GM23338 (cell line): ENCODE data around the gene PLXNC1. TPM values are rescaled to one million over a fixed set of nuclear protein-coding genes. Genes with fewer than 3 reads are reported as not detected.

Source experiments
- ATAC-seq: fragments of 200-7000 bp; cut with Tn5 transposase; 3 replicates; pipeline ENCODE4 v1.9.1; 2020
- DNase-seq: peaks from one replicate; pipeline ENCODE4 v3.0.0-alpha.2; 2015; ENCODE audit warnings: low spot score
- H2AFZ ChIP-seq: fragments of 200-600 bp; sonication (generic); 2 replicates; pipeline ENCODE4 v1.8.0; 2016; ENCODE audit warnings: antibody characterized with exemption, mild to moderate bottlenecking, moderate library complexity
- H3F3A ChIP-seq: fragments of 200-600 bp; sonication (generic); replicated peaks from 2 replicates; pipeline ENCODE4 v1.8.0; 2017; ENCODE audit warnings: antibody characterized with exemption, mixed run types, low read depth
- H3K27ac ChIP-seq: fragments of 200-600 bp; sonication (generic); 2 replicates; pipeline ENCODE4 v1.6.1; 2016; ENCODE audit warnings: low read depth
- H3K27me3 ChIP-seq: fragments of 200-600 bp; sonication (generic); 2 replicates; pipeline ENCODE4 v1.8.0; 2016; ENCODE audit warnings: mild to moderate bottlenecking, mixed run types, moderate library complexity; ENCODE audit not compliant: insufficient read depth
- H3K36me3 ChIP-seq: fragments of 200-600 bp; sonication (generic); 2 replicates; pipeline ENCODE4 v1.8.0; 2016; ENCODE audit warnings: mild to moderate bottlenecking; ENCODE audit not compliant: insufficient read depth
- H3K4me1 ChIP-seq: fragments of 200-600 bp; sonication (generic); 2 replicates; pipeline ENCODE4 v1.8.0; 2016; ENCODE audit warnings: mild to moderate bottlenecking, moderate library complexity; ENCODE audit not compliant: insufficient read depth
- H3K4me2 ChIP-seq: fragments of 200-600 bp; sonication (generic); 2 replicates; pipeline ENCODE4 v1.7.1; 2017; ENCODE audit warnings: mixed run types
- H3K4me3 ChIP-seq: fragments of 200-600 bp; sonication (generic); 2 replicates; pipeline ENCODE4 v1.6.1; 2016; ENCODE audit warnings: mixed run types
- H3K79me2 ChIP-seq: fragments of 200-600 bp; sonication (generic); replicated peaks from 2 replicates; pipeline ENCODE4 v1.8.0; 2017; ENCODE audit warnings: mild to moderate bottlenecking; ENCODE audit not compliant: insufficient read depth
- H3K9me2 ChIP-seq: fragments of 200-600 bp; sonication (generic); 2 replicates; pipeline ENCODE4 v1.8.0; 2017; ENCODE audit not compliant: insufficient read depth
- H4K20me1 ChIP-seq: fragments of 200-600 bp; sonication (generic); replicated peaks from 2 replicates; pipeline ENCODE4 v1.8.0; 2017; ENCODE audit warnings: mild to moderate bottlenecking; ENCODE audit not compliant: insufficient read depth
- H3K27ac Mint-ChIP-seq: 2 replicates; pipeline ENCODE4 v1.8.0; 2020; ENCODE audit warnings: inconsistent platforms, mild to moderate bottlenecking, moderate library complexity, mixed read lengths
- H3K27me3 Mint-ChIP-seq: 3 replicates; pipeline ENCODE4 v1.8.0; 2022; ENCODE audit warnings: low read depth, mild to moderate bottlenecking, moderate library complexity, mixed read lengths, inconsistent platforms; ENCODE audit not compliant: insufficient read depth, poor library complexity
- H3K36me3 Mint-ChIP-seq: 3 replicates; pipeline ENCODE4 v1.8.0; 2021; ENCODE audit warnings: low read depth, mild to moderate bottlenecking, inconsistent platforms, moderate library complexity, mixed read lengths
- H3K4me1 Mint-ChIP-seq: 3 replicates; pipeline ENCODE4 v1.8.0; 2020; ENCODE audit warnings: mild to moderate bottlenecking, inconsistent platforms, mixed read lengths
- H3K4me3 Mint-ChIP-seq: 3 replicates; pipeline ENCODE4 v1.8.0; 2021; ENCODE audit warnings: moderate library complexity, mild to moderate bottlenecking, inconsistent platforms, mixed read lengths
- H3K9me3 Mint-ChIP-seq: 3 replicates; pipeline ENCODE4 v1.8.0; 2020; ENCODE audit warnings: moderate library complexity, mild to moderate bottlenecking, inconsistent platforms, mixed read lengths
- CREB1 ChIP-seq: fragments of 250-450 bp; sonication (Bioruptor Pico); IDR thresholded peaks from 2 replicates; pipeline ENCODE4 v1.5.0; 2020; ENCODE audit warnings: low read depth, mild to moderate bottlenecking, moderate library complexity
- EZH2 ChIP-seq: fragments of 200-600 bp; sonication (generic); IDR thresholded peaks from one replicate; pipeline ENCODE4 v1.8.0; 2017; ENCODE audit warnings: antibody characterized with exemption, mild to moderate bottlenecking, low read depth; ENCODE audit not compliant: unreplicated experiment
- EZH2phosphoT487 ChIP-seq: fragments of 200-600 bp; sonication (generic); IDR thresholded peaks from one replicate; pipeline ENCODE4 v1.8.1; 2018; ENCODE audit warnings: antibody characterized with exemption; ENCODE audit not compliant: unreplicated experiment
- JUNB ChIP-seq: IDR thresholded peaks from one replicate; pipeline ENCODE4 v1.6.1; 2016; ENCODE audit warnings: antibody characterized with exemption; ENCODE audit not compliant: unreplicated experiment
- NANOG ChIP-seq: IDR thresholded peaks from 2 replicates; pipeline ENCODE4 v1.6.1; 2016; ENCODE audit warnings: antibody characterized with exemption, borderline replicate concordance
- POLR2AphosphoS5 ChIP-seq: IDR thresholded peaks from 2 replicates; pipeline ENCODE4 v1.6.1; 2016; ENCODE audit warnings: antibody characterized with exemption, low read depth
- STAT1 ChIP-seq: IDR thresholded peaks from one replicate; pipeline ENCODE4 v1.6.1; 2016; ENCODE audit warnings: antibody characterized with exemption; ENCODE audit not compliant: unreplicated experiment
- ZNF114 ChIP-seq: fragments of 250-450 bp; sonication (Bioruptor Pico); IDR thresholded peaks from 2 replicates; pipeline ENCODE4 v1.5.0; 2020; ENCODE audit warnings: mild to moderate bottlenecking, moderate library complexity
- ZNF331 ChIP-seq: fragments of 250-450 bp; sonication (Bioruptor Pico); IDR thresholded peaks from 2 replicates; pipeline ENCODE4 v1.5.0; 2020; ENCODE audit warnings: low read depth, mild to moderate bottlenecking, moderate library complexity
- polyA plus RNA-seq: library from polyadenylated mRNA; unstranded; fragments of >200 nt; fragmentation: Nextera tagmentation; extraction: Ambion mirVana; gene quantifications from 2 replicates; pipeline ENCODE4 v1.2.1, GENCODE V29; 2016
- total RNA-seq: library from RNA; depleted of rRNA; stranded (reverse); fragments of >200 nt; shearing (Covaris generic); gene quantifications from 2 replicates; pipeline ENCODE4 v1.2.3, GENCODE V29; 2014
- TF ChIP-seq, protein P1 (sequence below): fragments of 250-450 bp; sonication (Bioruptor Pico); IDR thresholded peaks from 2 replicates; pipeline ENCODE4 v1.5.0; 2020; ENCODE audit warnings: mild to moderate bottlenecking, moderate library complexity
- TF ChIP-seq, protein P2 (sequence below): IDR thresholded peaks from one replicate; pipeline ENCODE4 v1.6.1; 2018; ENCODE audit warnings: antibody characterized with exemption; ENCODE audit not compliant: unreplicated experiment
- TF ChIP-seq, protein P3 (sequence below), 2 experiments: fragments of 200-600 bp in 1 of 2; sonication (generic) in 1 of 2; conservative IDR thresholded peaks; 2 replicates each; pipeline versions ENCODE4 v1.5.1 to v1.6.1; 2016 to 2017; ENCODE audit warnings: antibody characterized with exemption in 2 of 2, low read depth in 2 of 2, mild to moderate bottlenecking in 2 of 2, moderate library complexity in 1 of 2
- TF ChIP-seq, protein P4 (sequence below): IDR thresholded peaks from 2 replicates; pipeline ENCODE4 v1.6.1; 2016; ENCODE audit warnings: antibody characterized with exemption

Gene PLXNC1
- total and polyA plus RNA-seq, 2 experiments from 2014 or later: 1.9 to 6.5 TPM

DNA sequence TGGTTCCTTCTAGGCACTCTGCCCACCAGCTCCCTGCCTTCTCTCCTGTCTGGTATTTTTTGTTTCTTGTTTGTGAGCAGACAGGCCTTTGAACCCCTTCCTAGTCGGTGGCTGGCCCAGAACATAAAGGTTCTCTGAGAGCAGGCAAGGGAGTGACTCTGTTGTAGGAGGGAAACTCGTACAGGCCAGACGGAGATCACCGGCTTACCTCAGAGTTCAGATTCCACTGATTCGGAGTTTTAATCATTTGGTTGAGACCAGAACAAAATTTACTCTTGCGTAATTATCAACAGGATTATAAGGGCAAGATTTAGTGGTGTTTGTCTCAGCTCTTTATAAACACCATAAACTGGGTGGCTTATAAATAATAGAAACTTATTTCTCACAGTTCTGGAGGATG, 128.3 kb downstream of the PLXNC1 start:
- Mint-ChIP-seq H3K36me3 (no peaks in the 10 kb centered on the region; the same call in 2 of the 3 replicates), H3K9me3 (no peaks in the 10 kb centered on the region), H3K27me3 (peaks cover 2% of the 10 kb centered on the region), H3K4me3 (no peak overlapping the region), H3K27ac (no peak overlapping the region), H3K4me1 (peaks cover 4% of the 10 kb centered on the region)
- no peak for DNase-seq
- no peaks in the 10 kb centered on the region for H3K36me3 ChIP-seq
- H3K79me2 ChIP-seq: no peaks in the 10 kb centered on the region
- no peak for ATAC-seq
- H3K27me3 ChIP-seq: no peaks in the 10 kb centered on the region
- H3K4me3 ChIP-seq: no peak overlapping the region
- TF ChIP-seq NANOG: no peak
- TF ChIP-seq STAT1: no peak
- no peak for TF ChIP-seq ZNF114 (CRISPR knock-in tag)
- no peak for TF ChIP-seq ZNF331 (CRISPR knock-in tag)
- TF ChIP-seq, protein P1, sequence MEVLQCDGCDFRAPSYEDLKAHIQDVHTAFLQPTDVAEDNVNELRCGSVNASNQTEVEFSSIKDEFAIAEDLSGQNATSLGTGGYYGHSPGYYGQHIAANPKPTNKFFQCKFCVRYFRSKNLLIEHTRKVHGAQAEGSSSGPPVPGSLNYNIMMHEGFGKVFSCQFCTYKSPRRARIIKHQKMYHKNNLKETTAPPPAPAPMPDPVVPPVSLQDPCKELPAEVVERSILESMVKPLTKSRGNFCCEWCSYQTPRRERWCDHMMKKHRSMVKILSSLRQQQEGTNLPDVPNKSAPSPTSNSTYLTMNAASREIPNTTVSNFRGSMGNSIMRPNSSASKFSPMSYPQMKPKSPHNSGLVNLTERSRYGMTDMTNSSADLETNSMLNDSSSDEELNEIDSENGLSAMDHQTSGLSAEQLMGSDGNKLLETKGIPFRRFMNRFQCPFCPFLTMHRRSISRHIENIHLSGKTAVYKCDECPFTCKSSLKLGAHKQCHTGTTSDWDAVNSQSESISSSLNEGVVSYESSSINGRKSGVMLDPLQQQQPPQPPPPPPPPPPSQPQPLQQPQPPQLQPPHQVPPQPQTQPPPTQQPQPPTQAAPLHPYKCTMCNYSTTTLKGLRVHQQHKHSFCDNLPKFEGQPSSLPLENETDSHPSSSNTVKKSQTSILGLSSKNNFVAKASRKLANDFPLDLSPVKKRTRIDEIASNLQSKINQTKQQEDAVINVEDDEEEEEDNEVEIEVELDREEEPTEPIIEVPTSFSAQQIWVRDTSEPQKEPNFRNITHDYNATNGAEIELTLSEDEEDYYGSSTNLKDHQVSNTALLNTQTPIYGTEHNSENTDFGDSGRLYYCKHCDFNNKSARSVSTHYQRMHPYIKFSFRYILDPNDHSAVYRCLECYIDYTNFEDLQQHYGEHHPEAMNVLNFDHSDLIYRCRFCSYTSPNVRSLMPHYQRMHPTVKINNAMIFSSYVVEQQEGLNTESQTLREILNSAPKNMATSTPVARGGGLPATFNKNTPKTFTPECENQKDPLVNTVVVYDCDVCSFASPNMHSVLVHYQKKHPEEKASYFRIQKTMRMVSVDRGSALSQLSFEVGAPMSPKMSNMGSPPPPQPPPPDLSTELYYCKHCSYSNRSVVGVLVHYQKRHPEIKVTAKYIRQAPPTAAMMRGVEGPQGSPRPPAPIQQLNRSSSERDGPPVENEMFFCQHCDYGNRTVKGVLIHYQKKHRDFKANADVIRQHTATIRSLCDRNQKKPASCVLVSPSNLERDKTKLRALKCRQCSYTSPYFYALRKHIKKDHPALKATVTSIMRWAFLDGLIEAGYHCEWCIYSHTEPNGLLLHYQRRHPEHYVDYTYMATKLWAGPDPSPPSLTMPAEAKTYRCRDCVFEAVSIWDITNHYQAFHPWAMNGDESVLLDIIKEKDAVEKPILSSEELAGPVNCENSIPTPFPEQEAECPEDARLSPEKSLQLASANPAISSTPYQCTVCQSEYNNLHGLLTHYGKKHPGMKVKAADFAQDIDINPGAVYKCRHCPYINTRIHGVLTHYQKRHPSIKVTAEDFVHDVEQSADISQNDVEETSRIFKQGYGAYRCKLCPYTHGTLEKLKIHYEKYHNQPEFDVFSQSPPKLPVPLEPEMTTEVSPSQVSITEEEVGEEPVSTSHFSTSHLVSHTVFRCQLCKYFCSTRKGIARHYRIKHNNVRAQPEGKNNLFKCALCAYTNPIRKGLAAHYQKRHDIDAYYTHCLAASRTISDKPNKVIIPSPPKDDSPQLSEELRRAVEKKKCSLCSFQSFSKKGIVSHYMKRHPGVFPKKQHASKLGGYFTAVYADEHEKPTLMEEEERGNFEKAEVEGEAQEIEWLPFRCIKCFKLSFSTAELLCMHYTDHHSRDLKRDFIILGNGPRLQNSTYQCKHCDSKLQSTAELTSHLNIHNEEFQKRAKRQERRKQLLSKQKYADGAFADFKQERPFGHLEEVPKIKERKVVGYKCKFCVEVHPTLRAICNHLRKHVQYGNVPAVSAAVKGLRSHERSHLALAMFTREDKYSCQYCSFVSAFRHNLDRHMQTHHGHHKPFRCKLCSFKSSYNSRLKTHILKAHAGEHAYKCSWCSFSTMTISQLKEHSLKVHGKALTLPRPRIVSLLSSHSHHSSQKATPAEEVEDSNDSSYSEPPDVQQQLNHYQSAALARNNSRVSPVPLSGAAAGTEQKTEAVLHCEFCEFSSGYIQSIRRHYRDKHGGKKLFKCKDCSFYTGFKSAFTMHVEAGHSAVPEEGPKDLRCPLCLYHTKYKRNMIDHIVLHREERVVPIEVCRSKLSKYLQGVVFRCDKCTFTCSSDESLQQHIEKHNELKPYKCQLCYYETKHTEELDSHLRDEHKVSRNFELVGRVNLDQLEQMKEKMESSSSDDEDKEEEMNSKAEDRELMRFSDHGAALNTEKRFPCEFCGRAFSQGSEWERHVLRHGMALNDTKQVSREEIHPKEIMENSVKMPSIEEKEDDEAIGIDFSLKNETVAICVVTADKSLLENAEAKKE (CRISPR knock-in tag): no peak
- TF ChIP-seq, protein P2, sequence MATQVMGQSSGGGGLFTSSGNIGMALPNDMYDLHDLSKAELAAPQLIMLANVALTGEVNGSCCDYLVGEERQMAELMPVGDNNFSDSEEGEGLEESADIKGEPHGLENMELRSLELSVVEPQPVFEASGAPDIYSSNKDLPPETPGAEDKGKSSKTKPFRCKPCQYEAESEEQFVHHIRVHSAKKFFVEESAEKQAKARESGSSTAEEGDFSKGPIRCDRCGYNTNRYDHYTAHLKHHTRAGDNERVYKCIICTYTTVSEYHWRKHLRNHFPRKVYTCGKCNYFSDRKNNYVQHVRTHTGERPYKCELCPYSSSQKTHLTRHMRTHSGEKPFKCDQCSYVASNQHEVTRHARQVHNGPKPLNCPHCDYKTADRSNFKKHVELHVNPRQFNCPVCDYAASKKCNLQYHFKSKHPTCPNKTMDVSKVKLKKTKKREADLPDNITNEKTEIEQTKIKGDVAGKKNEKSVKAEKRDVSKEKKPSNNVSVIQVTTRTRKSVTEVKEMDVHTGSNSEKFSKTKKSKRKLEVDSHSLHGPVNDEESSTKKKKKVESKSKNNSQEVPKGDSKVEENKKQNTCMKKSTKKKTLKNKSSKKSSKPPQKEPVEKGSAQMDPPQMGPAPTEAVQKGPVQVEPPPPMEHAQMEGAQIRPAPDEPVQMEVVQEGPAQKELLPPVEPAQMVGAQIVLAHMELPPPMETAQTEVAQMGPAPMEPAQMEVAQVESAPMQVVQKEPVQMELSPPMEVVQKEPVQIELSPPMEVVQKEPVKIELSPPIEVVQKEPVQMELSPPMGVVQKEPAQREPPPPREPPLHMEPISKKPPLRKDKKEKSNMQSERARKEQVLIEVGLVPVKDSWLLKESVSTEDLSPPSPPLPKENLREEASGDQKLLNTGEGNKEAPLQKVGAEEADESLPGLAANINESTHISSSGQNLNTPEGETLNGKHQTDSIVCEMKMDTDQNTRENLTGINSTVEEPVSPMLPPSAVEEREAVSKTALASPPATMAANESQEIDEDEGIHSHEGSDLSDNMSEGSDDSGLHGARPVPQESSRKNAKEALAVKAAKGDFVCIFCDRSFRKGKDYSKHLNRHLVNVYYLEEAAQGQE: no peak
- TF ChIP-seq EZH2: no peak
- TF ChIP-seq, protein P3, sequence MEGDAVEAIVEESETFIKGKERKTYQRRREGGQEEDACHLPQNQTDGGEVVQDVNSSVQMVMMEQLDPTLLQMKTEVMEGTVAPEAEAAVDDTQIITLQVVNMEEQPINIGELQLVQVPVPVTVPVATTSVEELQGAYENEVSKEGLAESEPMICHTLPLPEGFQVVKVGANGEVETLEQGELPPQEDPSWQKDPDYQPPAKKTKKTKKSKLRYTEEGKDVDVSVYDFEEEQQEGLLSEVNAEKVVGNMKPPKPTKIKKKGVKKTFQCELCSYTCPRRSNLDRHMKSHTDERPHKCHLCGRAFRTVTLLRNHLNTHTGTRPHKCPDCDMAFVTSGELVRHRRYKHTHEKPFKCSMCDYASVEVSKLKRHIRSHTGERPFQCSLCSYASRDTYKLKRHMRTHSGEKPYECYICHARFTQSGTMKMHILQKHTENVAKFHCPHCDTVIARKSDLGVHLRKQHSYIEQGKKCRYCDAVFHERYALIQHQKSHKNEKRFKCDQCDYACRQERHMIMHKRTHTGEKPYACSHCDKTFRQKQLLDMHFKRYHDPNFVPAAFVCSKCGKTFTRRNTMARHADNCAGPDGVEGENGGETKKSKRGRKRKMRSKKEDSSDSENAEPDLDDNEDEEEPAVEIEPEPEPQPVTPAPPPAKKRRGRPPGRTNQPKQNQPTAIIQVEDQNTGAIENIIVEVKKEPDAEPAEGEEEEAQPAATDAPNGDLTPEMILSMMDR (conservative IDR thresholded peaks at IDR 0.05; ENCODE audit: low read depth in 2 of 2): no peak
- TF ChIP-seq POLR2AphosphoS5: no peak
- TF ChIP-seq JUNB: no peak
- TF ChIP-seq EZH2phosphoT487: no peak
- no peak for TF ChIP-seq CREB1 (CRISPR knock-in tag)
- TF ChIP-seq, protein P4, sequence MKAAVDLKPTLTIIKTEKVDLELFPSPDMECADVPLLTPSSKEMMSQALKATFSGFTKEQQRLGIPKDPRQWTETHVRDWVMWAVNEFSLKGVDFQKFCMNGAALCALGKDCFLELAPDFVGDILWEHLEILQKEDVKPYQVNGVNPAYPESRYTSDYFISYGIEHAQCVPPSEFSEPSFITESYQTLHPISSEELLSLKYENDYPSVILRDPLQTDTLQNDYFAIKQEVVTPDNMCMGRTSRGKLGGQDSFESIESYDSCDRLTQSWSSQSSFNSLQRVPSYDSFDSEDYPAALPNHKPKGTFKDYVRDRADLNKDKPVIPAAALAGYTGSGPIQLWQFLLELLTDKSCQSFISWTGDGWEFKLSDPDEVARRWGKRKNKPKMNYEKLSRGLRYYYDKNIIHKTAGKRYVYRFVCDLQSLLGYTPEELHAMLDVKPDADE: no peak
- H2AFZ ChIP-seq: no peak overlapping the region
- no peak overlapping the region for H3K4me2 ChIP-seq
- no peak overlapping the region for H3K27ac ChIP-seq
- H3K9me2 ChIP-seq: peaks cover 9% of the 10 kb centered on the region; the same call in 1 of the 2 replicates
- no peaks in the 10 kb centered on the region; the same call in 1 of the 2 replicates for H3K4me1 ChIP-seq
- H4K20me1 ChIP-seq: no peaks in the 10 kb centered on the region
- no peaks in the 10 kb centered on the region for H3F3A ChIP-seq
